K562 (cell line): Measurements from ENCODE around the gene RDH16. TPM values are rescaled to one million over a fixed set of nuclear protein-coding genes. Genes with fewer than 3 reads are reported as not detected.
A peak's percentile ranks its signal among the peaks of the same experiment; 100 is the strongest.

Experiments used
- DIDO1 ChIP-seq: fragments of 450-650 bp; IDR thresholded peaks from 2 replicates; pipeline ENCODE4 v1.6.1; 2016; ENCODE audit warnings: low read depth, missing biosample characterization, missing genetic modification characterization
- MAZ ChIP-seq, 2 experiments: fragments of 450-650 bp in 1 of 2; sonication (generic) in 1 of 2; formaldehyde crosslinking; IDR thresholded peaks in 1 of 2; conservative IDR thresholded peaks in 1 of 2; 2 replicates each; pipeline versions ENCODE4 v1.4.0 to v1.5.0; 2020; ENCODE audit warnings: mild to moderate bottlenecking in 1 of 2, missing genetic modification reagents in 1 of 2
- MEF2D ChIP-seq: conservative IDR thresholded peaks from 2 replicates; pipeline ENCODE4 v1.6.1; 2016; ENCODE audit warnings: low read depth, missing genetic modification characterization, missing compliant biosample characterization
- MYBL2 ChIP-seq, 2 experiments: fragments of 450-650 bp in 1 of 2; sonication (generic) in 1 of 2; formaldehyde crosslinking in 1 of 2; IDR thresholded peaks; 2 replicates each; pipeline versions ENCODE4 v1.6.1 to v1.8.1; 2017 to 2022; ENCODE audit warnings: borderline replicate concordance in 1 of 2, inconsistent platforms in 1 of 2, low read depth in 1 of 2, mild to moderate bottlenecking in 1 of 2, missing genetic modification reagents in 1 of 2, moderate library complexity in 1 of 2
- NFXL1 ChIP-seq: fragments of 450-650 bp; formaldehyde crosslinking; IDR thresholded peaks from 2 replicates; pipeline ENCODE4 v1.4.0; 2021; ENCODE audit warnings: mild to moderate bottlenecking
- NONO ChIP-seq, 2 experiments: fragments of 200-400 bp in 1 of 2; fragments of 450-650 bp in 1 of 2; formaldehyde crosslinking in 1 of 2; IDR thresholded peaks; 2 replicates each; pipeline ENCODE4 v1.6.1; 2017; ENCODE audit warnings: low read depth in 2 of 2, mild to moderate bottlenecking in 2 of 2, moderate library complexity in 2 of 2, low read length in 1 of 2
- POLR2AphosphoS5 ChIP-seq: IDR thresholded peaks from 2 replicates; pipeline ENCODE4 v1.6.1; 2011; ENCODE audit warnings: mild to moderate bottlenecking, low read depth, low read length, moderate library complexity; ENCODE audit not compliant: control insufficient read depth, insufficient read depth
- POLR2G ChIP-seq: fragments of 200-400 bp; formaldehyde crosslinking; IDR thresholded peaks from 2 replicates; pipeline ENCODE4 v1.6.1; 2017; ENCODE audit warnings: low read depth, mild to moderate bottlenecking, antibody characterized with exemption, low read length, moderate library complexity
- PTRF ChIP-seq: fragments of 450-650 bp; IDR thresholded peaks from 2 replicates; pipeline ENCODE4 v1.6.1; 2016; ENCODE audit warnings: mild to moderate bottlenecking, missing genetic modification characterization, missing compliant biosample characterization
- RAD51 ChIP-seq: fragments of 450-650 bp; IDR thresholded peaks from 2 replicates; pipeline ENCODE4 v1.7.1; 2016; ENCODE audit warnings: low read depth, mild to moderate bottlenecking, borderline replicate concordance
- STAG1 ChIP-seq: sonication (generic); formaldehyde crosslinking; IDR thresholded peaks from 2 replicates; pipeline ENCODE4 v1.5.0; 2020; ENCODE audit warnings: missing genetic modification reagents, borderline replicate concordance
- YY1 ChIP-seq, 3 experiments: IDR thresholded peaks; 2 replicates each; pipeline ENCODE4 v1.6.1; 2011; ENCODE audit warnings: low read length in 2 of 3, mild to moderate bottlenecking in 2 of 3, moderate library complexity in 2 of 3, borderline replicate concordance in 1 of 3, control low read depth in 1 of 3, low read depth in 1 of 3; ENCODE audit not compliant: insufficient read depth in 3 of 3, insufficient replicate concordance in 2 of 3, control insufficient read depth in 1 of 3, insufficient read length in 1 of 3; ENCODE audit errors: extremely low read depth in 1 of 3
- ZNF165 ChIP-seq: fragments of 250-450 bp; sonication (Bioruptor Pico); IDR thresholded peaks from 2 replicates; pipeline ENCODE4 v1.4.0; 2020; ENCODE audit warnings: borderline replicate concordance
- ZNF174 ChIP-seq: fragments of 250-450 bp; sonication (Bioruptor Pico); IDR thresholded peaks from 2 replicates; pipeline ENCODE4 v1.4.0; 2020; ENCODE audit warnings: mild to moderate bottlenecking
- ZNF311 ChIP-seq: fragments of 250-450 bp; sonication (Bioruptor Pico); IDR thresholded peaks from 2 replicates; pipeline ENCODE4 v1.4.0; 2020; ENCODE audit warnings: mild to moderate bottlenecking, moderate library complexity
- ZNF408 ChIP-seq: fragments of 250-450 bp; sonication (Bioruptor Pico); IDR thresholded peaks from 2 replicates; pipeline ENCODE4 v1.4.0; 2020; ENCODE audit warnings: low read depth, mild to moderate bottlenecking, moderate library complexity
- ZSCAN29 ChIP-seq: fragments of 450-650 bp; IDR thresholded peaks from 2 replicates; pipeline ENCODE4 v1.6.1; 2017
- polyA plus RNA-seq, 8 experiments: library from polyadenylated mRNA; depleted of rRNA in 4 of 8; stranded (reverse) in 5 of 8; unstranded in 3 of 8; fragments of >200 nt; fragmentation: Nextera tagmentation in 2 of 8; fragmentation: Illumina TruSeq in 1 of 8; extraction: Ambion mirVana in 2 of 8; extraction: Trizol in 1 of 8; gene quantifications; 2 replicates each; pipeline versions ENCODE4 v1.2.1 to v1.2.3, GENCODE V29; 2011 to 2014; ENCODE audit warnings: inconsistent platforms in 1 of 8, missing spikeins in 1 of 8
- total RNA-seq, 7 experiments: library from RNA; depleted of rRNA in 6 of 7; stranded (reverse); fragments of >200 nt in 6 of 7; fragmentation: Illumina TruSeq in 2 of 7; extraction: Trizol in 2 of 7; gene quantifications; 2 replicates each; pipeline versions ENCODE4 v1.2.1 to v1.2.3, GENCODE V29; 2011 to 2021; ENCODE audit warnings: low replicate concordance in 1 of 7
- TF ChIP-seq, protein P1 (sequence below): sonication (generic); formaldehyde crosslinking; IDR thresholded peaks from 2 replicates; pipeline ENCODE4 v1.8.0; 2022; ENCODE audit warnings: mild to moderate bottlenecking, missing genetic modification reagents
- TF ChIP-seq, protein P2 (sequence below): fragments of 450-650 bp; conservative IDR thresholded peaks from 2 replicates; pipeline ENCODE4 v1.6.1; 2016; ENCODE audit warnings: missing genetic modification characterization, low read depth, mild to moderate bottlenecking, control low read depth, missing compliant biosample characterization
- TF ChIP-seq, protein P3 (sequence below): fragments of 450-650 bp; IDR thresholded peaks from 2 replicates; pipeline ENCODE4 v1.6.1; 2016; ENCODE audit warnings: low read depth, mild to moderate bottlenecking, moderate library complexity

The RDH16 gene
- total and polyA plus RNA-seq, 9 of the 15 experiments (the other 6 are each of a cell fraction or from before 2014, with no cell fraction given), result 0.11 to 0.52 (median 0.22) TPM; not detected in 1

DNA sequence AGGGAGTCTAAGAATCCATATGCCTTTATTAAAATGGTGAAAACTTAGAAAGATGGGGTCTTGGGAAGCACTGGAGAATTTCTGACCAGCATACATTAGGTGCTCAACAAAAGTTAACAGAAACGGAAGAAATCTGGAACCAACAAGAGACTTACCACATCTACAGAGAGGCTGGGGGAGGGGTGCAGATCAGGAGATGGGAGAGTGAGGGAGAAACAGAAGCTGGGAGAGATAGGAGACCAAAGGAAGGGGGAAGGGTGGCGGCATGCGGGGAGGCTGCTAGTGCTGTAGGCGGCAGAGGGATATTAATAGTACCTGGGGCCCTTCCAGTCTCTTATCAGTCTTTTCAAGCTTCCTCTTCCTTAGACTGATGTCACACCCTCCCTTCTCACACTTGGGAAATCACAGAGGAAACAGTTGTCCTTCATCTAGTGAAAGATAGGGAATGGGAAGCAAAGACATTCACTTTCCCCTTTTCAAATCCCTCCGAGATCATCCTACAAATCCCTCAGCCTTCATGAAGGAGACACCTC is 30.9 kb upstream of the RDH16 start (continued):
- TF ChIP-seq MYBL2 (IDR thresholded peaks at IDR 0.05; ENCODE audit: low read depth) (peak; percentile 72), MYBL2 (CRISPR knock-in tag; IDR thresholded peaks at IDR 0.05; ENCODE audit: borderline replicate concordance) (no peak), ZNF165 (no peak), ZNF174 (CRISPR knock-in tag) (no peak), PTRF (no peak), RAD51 (peak; percentile 49), STAG1 (CRISPR knock-in tag) (no peak), DIDO1 (peak; percentile 85; the same call in 1 of the 2 replicates), NONO (IDR thresholded peaks at IDR 0.05; ENCODE audit: low read depth in 2 of 2, low read length in 1 of 2) (peak in 1 of 2 experiments; percentile 88; a peak in 2 of 4 replicates), POLR2AphosphoS5 (peak; percentile 97), ZNF408 (CRISPR knock-in tag) (no peak), MAZ (CRISPR knock-in tag; conservative IDR thresholded peaks at IDR 0.05 in 1 of 2, IDR thresholded peaks at IDR 0.05 in 1 of 2) (peak; percentile 80 to 90), ZNF311 (CRISPR knock-in tag) (peak; percentile 80; the same call in 1 of the 2 replicates), MEF2D (tag) (peak; percentile 100), NFXL1 (CRISPR knock-in tag) (no peak), YY1 (IDR thresholded peaks at IDR 0.05; ENCODE audit: borderline replicate concordance in 1 of 3, control insufficient read depth in 1 of 3, extremely low read depth in 1 of 3, insufficient read depth in 3 of 3, insufficient read length in 1 of 3, insufficient replicate concordance in 2 of 3, low read depth in 1 of 3, low read length in 2 of 3) (no peak), ZSCAN29 (no peak), POLR2G (no peak)
- TF ChIP-seq, protein P1, sequence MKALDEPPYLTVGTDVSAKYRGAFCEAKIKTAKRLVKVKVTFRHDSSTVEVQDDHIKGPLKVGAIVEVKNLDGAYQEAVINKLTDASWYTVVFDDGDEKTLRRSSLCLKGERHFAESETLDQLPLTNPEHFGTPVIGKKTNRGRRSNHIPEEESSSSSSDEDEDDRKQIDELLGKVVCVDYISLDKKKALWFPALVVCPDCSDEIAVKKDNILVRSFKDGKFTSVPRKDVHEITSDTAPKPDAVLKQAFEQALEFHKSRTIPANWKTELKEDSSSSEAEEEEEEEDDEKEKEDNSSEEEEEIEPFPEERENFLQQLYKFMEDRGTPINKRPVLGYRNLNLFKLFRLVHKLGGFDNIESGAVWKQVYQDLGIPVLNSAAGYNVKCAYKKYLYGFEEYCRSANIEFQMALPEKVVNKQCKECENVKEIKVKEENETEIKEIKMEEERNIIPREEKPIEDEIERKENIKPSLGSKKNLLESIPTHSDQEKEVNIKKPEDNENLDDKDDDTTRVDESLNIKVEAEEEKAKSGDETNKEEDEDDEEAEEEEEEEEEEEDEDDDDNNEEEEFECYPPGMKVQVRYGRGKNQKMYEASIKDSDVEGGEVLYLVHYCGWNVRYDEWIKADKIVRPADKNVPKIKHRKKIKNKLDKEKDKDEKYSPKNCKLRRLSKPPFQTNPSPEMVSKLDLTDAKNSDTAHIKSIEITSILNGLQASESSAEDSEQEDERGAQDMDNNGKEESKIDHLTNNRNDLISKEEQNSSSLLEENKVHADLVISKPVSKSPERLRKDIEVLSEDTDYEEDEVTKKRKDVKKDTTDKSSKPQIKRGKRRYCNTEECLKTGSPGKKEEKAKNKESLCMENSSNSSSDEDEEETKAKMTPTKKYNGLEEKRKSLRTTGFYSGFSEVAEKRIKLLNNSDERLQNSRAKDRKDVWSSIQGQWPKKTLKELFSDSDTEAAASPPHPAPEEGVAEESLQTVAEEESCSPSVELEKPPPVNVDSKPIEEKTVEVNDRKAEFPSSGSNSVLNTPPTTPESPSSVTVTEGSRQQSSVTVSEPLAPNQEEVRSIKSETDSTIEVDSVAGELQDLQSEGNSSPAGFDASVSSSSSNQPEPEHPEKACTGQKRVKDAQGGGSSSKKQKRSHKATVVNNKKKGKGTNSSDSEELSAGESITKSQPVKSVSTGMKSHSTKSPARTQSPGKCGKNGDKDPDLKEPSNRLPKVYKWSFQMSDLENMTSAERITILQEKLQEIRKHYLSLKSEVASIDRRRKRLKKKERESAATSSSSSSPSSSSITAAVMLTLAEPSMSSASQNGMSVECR (CRISPR knock-in tag), result no peak
- TF ChIP-seq, protein P2, sequence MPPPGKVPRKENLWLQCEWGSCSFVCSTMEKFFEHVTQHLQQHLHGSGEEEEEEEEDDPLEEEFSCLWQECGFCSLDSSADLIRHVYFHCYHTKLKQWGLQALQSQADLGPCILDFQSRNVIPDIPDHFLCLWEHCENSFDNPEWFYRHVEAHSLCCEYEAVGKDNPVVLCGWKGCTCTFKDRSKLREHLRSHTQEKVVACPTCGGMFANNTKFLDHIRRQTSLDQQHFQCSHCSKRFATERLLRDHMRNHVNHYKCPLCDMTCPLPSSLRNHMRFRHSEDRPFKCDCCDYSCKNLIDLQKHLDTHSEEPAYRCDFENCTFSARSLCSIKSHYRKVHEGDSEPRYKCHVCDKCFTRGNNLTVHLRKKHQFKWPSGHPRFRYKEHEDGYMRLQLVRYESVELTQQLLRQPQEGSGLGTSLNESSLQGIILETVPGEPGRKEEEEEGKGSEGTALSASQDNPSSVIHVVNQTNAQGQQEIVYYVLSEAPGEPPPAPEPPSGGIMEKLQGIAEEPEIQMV (tag), result no peak
- TF ChIP-seq, protein P3, sequence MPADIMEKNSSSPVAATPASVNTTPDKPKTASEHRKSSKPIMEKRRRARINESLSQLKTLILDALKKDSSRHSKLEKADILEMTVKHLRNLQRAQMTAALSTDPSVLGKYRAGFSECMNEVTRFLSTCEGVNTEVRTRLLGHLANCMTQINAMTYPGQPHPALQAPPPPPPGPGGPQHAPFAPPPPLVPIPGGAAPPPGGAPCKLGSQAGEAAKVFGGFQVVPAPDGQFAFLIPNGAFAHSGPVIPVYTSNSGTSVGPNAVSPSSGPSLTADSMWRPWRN, result peak; percentile 96
